ENCODE results near the gene NRARP.

GRCh38 chr9:137295849-137296669 is 6.0 kb downstream of the NRARP start:
- TF ChIP-seq CTCF (IDR thresholded peaks at IDR 0.05) (no peak), POLR2A (IDR thresholded peaks at IDR 0.05) (no peak)

Data from tibial nerve (tissue), 3 donors.